Osteocyte (in vitro differentiated cells): ENCODE measurements around the gene MNT. TPM values are rescaled to one million over a fixed set of nuclear protein-coding genes. Genes with fewer than 3 reads are reported as not detected.

Source experiments
- DNase-seq: peaks from one replicate; pipeline ENCODE4 v3.0.0; 2021; ENCODE audit warnings: mixed read lengths; ENCODE audit not compliant: unreplicated experiment; ENCODE audit errors: extremely low spot score
- H3K27ac Mint-ChIP-seq: one replicate; pipeline ENCODE4 v1.8.0; 2021; ENCODE audit warnings: mild to moderate bottlenecking, mixed read lengths; ENCODE audit not compliant: unreplicated experiment
- H3K27me3 Mint-ChIP-seq: one replicate; pipeline ENCODE4 v1.8.0; 2021; ENCODE audit warnings: mixed read lengths; ENCODE audit not compliant: unreplicated experiment
- H3K36me3 Mint-ChIP-seq: one replicate; pipeline ENCODE4 v1.8.0; 2021; ENCODE audit warnings: mixed read lengths; ENCODE audit not compliant: unreplicated experiment
- H3K4me1 Mint-ChIP-seq: one replicate; pipeline ENCODE4 v1.8.0; 2021; ENCODE audit warnings: mixed read lengths; ENCODE audit not compliant: unreplicated experiment
- H3K4me3 Mint-ChIP-seq: one replicate; pipeline ENCODE4 v1.8.0; 2021; ENCODE audit warnings: mild to moderate bottlenecking, moderate library complexity, mixed read lengths; ENCODE audit not compliant: unreplicated experiment
- H3K9me3 Mint-ChIP-seq: one replicate; pipeline ENCODE4 v1.8.0; 2021; ENCODE audit warnings: mixed read lengths; ENCODE audit not compliant: unreplicated experiment
- total RNA-seq: library from RNA; stranded (reverse); gene quantifications from 2 replicates; pipeline ENCODE4 v1.2.1, GENCODE V29; 2021
- TF ChIP-seq, protein P1 (sequence below): fragments of 200-600 bp; sonication (generic); IDR thresholded peaks from 2 replicates; pipeline ENCODE4 v1.5.0; 2021; ENCODE audit warnings: antibody characterized with exemption, mild to moderate bottlenecking, moderate library complexity

Gene MNT
- total RNA-seq, 1 donor from 2014 or later: 30.4 TPM

DNA sequence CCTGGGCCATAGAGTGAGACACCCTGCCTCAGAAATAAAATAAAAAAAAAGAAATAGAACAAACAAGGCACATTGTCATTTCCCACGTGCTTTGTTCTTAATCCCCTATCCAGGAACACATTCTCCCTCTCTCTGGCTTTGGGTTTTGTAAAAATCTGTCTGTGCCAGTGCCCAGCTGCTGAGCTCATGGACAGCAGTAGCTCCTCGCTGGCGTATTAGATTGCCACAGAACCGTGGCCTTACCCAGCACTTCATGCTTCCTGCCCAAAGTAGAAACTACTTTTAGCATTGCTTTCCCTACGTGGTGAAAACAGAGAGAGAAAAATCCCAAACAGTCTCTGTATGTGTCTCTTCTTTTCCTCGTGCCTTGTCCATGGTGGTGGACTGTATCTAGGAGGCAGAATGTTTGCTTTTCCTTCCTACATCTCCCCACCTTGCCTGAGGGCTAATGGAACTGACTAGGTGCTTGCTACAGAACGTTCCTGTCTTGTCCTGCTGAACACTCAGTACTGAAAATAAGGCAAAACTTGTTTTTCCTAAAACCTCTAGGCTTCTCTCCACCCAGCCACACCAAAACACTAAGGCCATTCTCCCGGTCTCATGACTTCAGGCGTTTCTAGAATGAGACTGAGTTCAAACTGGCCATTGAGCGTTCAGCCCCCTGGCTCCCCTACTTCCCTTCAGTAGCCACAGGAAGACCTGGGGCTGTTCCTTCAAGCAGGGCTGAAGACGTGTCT, 26.1 kb downstream of the MNT start:
- H3K36me3 Mint-ChIP-seq: peaks cover 11% of the 10 kb centered on the region
- DNase-seq: no peak
- H3K9me3 Mint-ChIP-seq: no peaks in the 10 kb centered on the region
- TF ChIP-seq, protein P1, sequence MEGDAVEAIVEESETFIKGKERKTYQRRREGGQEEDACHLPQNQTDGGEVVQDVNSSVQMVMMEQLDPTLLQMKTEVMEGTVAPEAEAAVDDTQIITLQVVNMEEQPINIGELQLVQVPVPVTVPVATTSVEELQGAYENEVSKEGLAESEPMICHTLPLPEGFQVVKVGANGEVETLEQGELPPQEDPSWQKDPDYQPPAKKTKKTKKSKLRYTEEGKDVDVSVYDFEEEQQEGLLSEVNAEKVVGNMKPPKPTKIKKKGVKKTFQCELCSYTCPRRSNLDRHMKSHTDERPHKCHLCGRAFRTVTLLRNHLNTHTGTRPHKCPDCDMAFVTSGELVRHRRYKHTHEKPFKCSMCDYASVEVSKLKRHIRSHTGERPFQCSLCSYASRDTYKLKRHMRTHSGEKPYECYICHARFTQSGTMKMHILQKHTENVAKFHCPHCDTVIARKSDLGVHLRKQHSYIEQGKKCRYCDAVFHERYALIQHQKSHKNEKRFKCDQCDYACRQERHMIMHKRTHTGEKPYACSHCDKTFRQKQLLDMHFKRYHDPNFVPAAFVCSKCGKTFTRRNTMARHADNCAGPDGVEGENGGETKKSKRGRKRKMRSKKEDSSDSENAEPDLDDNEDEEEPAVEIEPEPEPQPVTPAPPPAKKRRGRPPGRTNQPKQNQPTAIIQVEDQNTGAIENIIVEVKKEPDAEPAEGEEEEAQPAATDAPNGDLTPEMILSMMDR: no peak
- peaks cover 12% of the 10 kb centered on the region for H3K4me1 Mint-ChIP-seq
- no peaks in the 10 kb centered on the region for H3K27me3 Mint-ChIP-seq
- no peak overlapping the region for H3K4me3 Mint-ChIP-seq
- H3K27ac Mint-ChIP-seq: peak overlapping the region; percentile 32

DNA sequence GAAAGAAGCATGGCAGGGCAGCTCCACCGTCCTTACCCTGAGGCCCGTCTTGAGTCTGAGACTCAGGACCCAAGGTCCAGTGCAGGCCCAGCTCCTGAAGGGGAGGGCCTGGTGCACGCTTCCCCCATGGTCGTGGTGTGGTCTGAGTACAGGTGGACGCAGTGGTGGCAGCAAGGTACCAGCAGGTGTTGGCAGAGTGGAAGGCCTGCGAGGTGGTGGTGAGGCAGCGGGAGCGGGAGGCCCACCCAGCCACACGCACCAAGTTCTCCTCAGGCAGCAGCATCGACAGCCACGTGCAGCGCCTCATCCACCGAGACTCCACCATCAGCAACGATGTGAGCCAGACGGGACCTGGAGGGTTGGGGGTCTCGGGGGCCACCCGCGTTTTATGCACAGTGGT, 27.7 kb downstream of the MNT start:
- Mint-ChIP-seq H3K27ac (no peak overlapping the region), H3K27me3 (no peaks in the 10 kb centered on the region), H3K36me3 (peaks cover 8% of the 10 kb centered on the region), H3K9me3 (no peaks in the 10 kb centered on the region), H3K4me3 (no peak overlapping the region), H3K4me1 (peaks cover 14% of the 10 kb centered on the region)
- TF ChIP-seq, protein P1: no peak
- DNase-seq: no peak

GRCh38 chr17:2372681-2373080, 28.2 kb downstream of the MNT start:
- Mint-ChIP-seq H3K27ac (no peak overlapping the region), H3K4me1 (peaks cover 14% of the 10 kb centered on the region), H3K36me3 (peaks cover 8% of the 10 kb centered on the region), H3K4me3 (no peak overlapping the region), H3K27me3 (no peaks in the 10 kb centered on the region), H3K9me3 (no peaks in the 10 kb centered on the region)
- TF ChIP-seq, protein P1: no peak
- DNase-seq: no peak

- H3K4me3 Mint-ChIP-seq: no peak overlapping the region
- peaks cover 14% of the 10 kb centered on the region for H3K4me1 Mint-ChIP-seq
- peaks cover 8% of the 10 kb centered on the region for H3K36me3 Mint-ChIP-seq
- TF ChIP-seq, protein P1: no peak
- no peaks in the 10 kb centered on the region for H3K27me3 Mint-ChIP-seq
- no peak for DNase-seq
- no peak overlapping the region for H3K27ac Mint-ChIP-seq
- no peaks in the 10 kb centered on the region for H3K9me3 Mint-ChIP-seq
Observed at GRCh38 chr17:2372180-2372579, 28.7 kb downstream of the MNT start.

DNA sequence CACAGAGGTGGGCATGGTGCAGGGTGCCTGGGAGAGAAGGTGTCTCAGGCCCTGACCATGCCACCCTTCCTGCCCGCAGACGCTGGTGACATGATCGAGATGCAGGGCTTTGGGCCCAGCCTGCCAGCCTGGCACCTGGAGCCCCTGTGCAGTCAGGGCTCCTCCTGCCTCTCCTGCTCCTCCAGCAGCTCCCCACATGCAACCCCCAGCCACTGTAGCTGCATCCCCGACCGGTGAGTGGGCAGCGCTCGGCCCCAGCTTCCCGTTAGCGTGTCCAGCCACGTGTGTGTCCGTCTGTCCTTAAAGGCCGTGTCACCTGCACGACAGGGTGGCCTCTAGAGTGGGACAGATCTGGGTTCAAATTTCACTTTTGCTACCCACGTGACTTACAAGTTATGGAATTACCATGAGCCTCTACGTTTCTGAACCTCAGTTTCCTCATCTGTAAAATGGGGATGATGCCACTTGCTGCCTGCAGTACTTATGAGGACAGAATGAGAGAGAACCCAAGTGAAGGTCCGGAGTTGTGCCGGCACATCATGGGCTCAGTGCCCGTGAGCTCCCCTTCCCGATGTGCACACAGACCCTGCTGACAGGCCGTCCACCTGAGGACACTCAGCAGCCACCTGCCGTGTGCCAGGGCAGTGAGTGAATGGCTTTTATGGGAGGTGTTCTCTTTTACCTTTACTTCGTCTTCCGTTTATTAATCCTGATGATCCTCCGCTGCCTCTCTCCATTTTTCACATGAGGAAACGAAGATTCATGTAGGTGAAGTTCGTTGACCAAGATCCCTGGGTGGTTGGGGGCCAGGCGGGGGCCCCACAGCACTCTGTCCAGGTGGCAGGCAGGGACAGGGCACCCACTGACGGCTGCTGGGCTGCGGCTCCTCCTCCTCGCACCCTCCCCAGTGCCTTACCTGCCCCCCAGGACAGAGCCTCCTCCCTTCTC, 29.4 kb downstream of the MNT start:
- no peak overlapping the region for H3K27ac Mint-ChIP-seq
- no peaks in the 10 kb centered on the region for H3K9me3 Mint-ChIP-seq
- H3K27me3 Mint-ChIP-seq: no peaks in the 10 kb centered on the region
- TF ChIP-seq, protein P1: no peak
- peaks cover 3% of the 10 kb centered on the region for H3K36me3 Mint-ChIP-seq
- DNase-seq: no peak
- H3K4me3 Mint-ChIP-seq: no peak overlapping the region
- H3K4me1 Mint-ChIP-seq: peaks cover 14% of the 10 kb centered on the region
